Measurements from ENCODE around the gene ANKRD36.
"Not testable (repeated sequence)": the region's sequence is repeated elsewhere in the genome, so short reads cannot be mapped to it uniquely, and the experiment has no call there.

GRCh38 chr2:97233660-97234295 is 120.8 kb downstream of the ANKRD36 start:
- not testable (repeated sequence) for TF ChIP-seq EZH2 (IDR thresholded peaks at IDR 0.05; ENCODE audit: low read length, missing control alignments); CTCF (conservative IDR thresholded peaks at IDR 0.05 in 1 of 2, IDR thresholded peaks at IDR 0.05 in 1 of 2; ENCODE audit: low read depth in 1 of 2, low read length in 2 of 2)

All from fibroblast of lung (primary cell).